ENCODE data around the gene MARCKSL1.

DNA sequence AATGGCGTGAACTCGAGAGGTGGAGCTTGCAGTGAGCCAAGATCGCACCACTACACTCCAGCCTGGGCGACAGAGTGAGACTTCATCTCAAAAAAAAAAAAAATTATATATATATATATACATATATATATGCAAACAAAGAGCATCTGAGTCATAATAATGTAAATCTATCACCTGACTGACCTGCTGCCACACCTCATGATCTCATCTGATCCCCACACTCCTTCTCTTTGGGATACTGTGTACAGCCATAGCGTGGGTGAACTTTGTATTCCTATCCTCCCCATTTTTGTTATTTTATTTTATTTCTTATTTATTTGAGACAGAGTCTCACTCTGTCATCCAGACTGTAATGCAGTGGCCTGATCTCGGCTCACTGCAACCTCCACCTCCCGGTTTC, 46.8 kb downstream of the MARCKSL1 start:
- TF ChIP-seq, protein P1, sequence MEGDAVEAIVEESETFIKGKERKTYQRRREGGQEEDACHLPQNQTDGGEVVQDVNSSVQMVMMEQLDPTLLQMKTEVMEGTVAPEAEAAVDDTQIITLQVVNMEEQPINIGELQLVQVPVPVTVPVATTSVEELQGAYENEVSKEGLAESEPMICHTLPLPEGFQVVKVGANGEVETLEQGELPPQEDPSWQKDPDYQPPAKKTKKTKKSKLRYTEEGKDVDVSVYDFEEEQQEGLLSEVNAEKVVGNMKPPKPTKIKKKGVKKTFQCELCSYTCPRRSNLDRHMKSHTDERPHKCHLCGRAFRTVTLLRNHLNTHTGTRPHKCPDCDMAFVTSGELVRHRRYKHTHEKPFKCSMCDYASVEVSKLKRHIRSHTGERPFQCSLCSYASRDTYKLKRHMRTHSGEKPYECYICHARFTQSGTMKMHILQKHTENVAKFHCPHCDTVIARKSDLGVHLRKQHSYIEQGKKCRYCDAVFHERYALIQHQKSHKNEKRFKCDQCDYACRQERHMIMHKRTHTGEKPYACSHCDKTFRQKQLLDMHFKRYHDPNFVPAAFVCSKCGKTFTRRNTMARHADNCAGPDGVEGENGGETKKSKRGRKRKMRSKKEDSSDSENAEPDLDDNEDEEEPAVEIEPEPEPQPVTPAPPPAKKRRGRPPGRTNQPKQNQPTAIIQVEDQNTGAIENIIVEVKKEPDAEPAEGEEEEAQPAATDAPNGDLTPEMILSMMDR (IDR thresholded peaks at IDR 0.05), result no peak
- no peak for TF ChIP-seq EZH2 (IDR thresholded peaks at IDR 0.05; ENCODE audit: borderline replicate concordance, insufficient read depth, low read depth, low read length, poor library complexity, severe bottlenecking)

Data from B cell (primary cell).